ENCODE results near the gene GPRC5C.

GPRC5C gene

DNA sequence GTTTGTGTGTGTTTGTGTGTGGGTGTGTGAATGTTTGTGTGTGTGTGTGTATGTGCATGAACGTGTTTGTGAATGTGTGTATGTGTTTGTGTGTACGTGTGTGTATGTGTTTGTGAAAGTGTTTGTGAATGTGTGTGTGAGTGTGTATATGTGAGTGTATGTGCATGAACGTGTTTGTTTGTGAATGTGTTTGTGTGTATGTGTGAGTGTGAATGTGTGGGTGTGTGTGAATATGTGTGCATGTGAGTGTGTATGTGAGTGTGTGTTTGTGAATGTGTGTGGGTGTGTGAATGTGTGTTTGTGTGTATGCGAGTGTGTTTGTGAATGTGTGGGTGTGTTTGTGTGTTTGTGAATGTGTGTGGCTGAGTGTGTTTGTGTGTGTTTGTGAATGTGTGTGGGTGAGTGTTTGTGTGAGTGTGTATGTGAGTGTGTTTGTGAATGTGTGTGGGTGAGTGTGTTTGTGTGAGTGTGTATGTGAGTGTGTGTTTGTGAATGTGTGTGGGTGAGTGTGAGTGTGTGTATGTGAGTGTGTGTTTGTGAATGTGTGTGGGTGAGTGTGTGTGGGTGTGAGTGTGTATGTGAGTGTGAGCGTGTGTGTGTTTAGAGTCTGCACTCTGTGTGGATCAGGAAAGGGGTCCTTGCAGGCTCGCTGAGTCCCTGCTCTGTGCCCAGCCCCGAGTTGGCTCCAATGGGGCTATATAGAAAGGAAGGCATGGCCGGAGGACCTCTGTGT, 33.7 kb downstream of the GPRC5C start:
- TF ChIP-seq BACH2 (CRISPR knock-in tag; IDR thresholded peaks at IDR 0.05; ENCODE audit: borderline replicate concordance) (no peak), RARB (CRISPR knock-in tag; IDR thresholded peaks at IDR 0.05) (no peak), ESRRG (CRISPR knock-in tag; IDR thresholded peaks at IDR 0.05) (no peak), ZFP30 (CRISPR knock-in tag; IDR thresholded peaks at IDR 0.05) (no peak), TCF4 (CRISPR knock-in tag; IDR thresholded peaks at IDR 0.05; ENCODE audit: borderline replicate concordance) (no peak), SNAI2 (CRISPR knock-in tag; IDR thresholded peaks at IDR 0.05) (no peak)
- TF ChIP-seq, protein P1, sequence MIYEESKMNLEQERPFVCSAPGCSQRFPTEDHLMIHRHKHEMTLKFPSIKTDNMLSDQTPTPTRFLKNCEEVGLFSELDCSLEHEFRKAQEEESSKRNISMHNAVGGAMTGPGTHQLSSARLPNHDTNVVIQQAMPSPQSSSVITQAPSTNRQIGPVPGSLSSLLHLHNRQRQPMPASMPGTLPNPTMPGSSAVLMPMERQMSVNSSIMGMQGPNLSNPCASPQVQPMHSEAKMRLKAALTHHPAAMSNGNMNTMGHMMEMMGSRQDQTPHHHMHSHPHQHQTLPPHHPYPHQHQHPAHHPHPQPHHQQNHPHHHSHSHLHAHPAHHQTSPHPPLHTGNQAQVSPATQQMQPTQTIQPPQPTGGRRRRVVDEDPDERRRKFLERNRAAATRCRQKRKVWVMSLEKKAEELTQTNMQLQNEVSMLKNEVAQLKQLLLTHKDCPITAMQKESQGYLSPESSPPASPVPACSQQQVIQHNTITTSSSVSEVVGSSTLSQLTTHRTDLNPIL (CRISPR knock-in tag; IDR thresholded peaks at IDR 0.05; ENCODE audit: low read depth): no peak
- TF ChIP-seq, protein P2, sequence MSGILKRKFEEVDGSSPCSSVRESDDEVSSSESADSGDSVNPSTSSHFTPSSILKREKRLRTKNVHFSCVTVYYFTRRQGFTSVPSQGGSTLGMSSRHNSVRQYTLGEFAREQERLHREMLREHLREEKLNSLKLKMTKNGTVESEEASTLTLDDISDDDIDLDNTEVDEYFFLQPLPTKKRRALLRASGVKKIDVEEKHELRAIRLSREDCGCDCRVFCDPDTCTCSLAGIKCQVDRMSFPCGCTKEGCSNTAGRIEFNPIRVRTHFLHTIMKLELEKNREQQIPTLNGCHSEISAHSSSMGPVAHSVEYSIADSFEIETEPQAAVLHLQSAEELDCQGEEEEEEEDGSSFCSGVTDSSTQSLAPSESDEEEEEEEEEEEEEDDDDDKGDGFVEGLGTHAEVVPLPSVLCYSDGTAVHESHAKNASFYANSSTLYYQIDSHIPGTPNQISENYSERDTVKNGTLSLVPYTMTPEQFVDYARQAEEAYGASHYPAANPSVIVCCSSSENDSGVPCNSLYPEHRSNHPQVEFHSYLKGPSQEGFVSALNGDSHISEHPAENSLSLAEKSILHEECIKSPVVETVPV (CRISPR knock-in tag; IDR thresholded peaks at IDR 0.05): no peak

DNA sequence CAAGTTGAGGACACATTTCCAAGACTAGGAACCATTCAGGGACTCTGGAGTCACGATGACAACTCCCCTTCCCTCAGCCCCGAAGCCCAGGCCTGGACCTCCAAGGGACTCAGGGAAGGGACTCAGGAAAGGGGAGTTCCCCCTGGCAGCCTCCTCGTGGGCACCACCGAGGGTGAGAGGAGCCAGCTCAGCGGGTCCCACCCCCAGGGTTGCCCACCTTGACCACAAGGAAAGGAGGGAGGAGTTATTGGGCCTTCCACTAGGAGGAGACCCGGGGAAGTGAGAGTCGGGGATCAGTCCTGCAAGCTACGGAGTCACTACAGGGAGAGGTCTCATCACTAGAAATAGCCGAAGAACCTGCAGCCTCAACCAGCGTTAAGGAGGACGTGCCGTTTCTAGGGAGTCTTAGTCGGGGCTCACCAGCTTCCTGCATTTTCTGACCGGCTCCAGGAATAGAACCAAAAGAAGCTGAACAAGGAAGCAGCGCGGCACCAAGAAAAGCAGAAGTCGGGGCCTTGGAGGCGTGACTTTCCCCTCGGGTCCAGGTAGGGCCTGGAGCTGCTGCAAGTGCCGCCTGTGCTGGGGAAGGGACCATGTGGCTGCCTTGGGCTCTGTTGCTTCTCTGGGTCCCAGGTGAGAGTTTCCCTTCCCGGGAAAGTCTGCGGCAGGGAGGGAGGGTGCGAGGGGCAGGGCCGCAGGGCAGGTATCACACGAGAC, 34.4 kb downstream of the GPRC5C start, which contains the start of gene CD300A:
CD300A (plus strand) TSS at position 524 of the 717 bp plus-strand sequence; CDS start at position 594, 70 bp downstream.
- TF ChIP-seq, protein P1 (CRISPR knock-in tag; IDR thresholded peaks at IDR 0.05; ENCODE audit: low read depth): no peak
- no peak for TF ChIP-seq GLIS3 (CRISPR knock-in tag; IDR thresholded peaks at IDR 0.05)
- no peak for TF ChIP-seq ZNF70 (CRISPR knock-in tag; IDR thresholded peaks at IDR 0.05)
- TF ChIP-seq RARB (CRISPR knock-in tag; IDR thresholded peaks at IDR 0.05): no peak
- TF ChIP-seq, protein P3, sequence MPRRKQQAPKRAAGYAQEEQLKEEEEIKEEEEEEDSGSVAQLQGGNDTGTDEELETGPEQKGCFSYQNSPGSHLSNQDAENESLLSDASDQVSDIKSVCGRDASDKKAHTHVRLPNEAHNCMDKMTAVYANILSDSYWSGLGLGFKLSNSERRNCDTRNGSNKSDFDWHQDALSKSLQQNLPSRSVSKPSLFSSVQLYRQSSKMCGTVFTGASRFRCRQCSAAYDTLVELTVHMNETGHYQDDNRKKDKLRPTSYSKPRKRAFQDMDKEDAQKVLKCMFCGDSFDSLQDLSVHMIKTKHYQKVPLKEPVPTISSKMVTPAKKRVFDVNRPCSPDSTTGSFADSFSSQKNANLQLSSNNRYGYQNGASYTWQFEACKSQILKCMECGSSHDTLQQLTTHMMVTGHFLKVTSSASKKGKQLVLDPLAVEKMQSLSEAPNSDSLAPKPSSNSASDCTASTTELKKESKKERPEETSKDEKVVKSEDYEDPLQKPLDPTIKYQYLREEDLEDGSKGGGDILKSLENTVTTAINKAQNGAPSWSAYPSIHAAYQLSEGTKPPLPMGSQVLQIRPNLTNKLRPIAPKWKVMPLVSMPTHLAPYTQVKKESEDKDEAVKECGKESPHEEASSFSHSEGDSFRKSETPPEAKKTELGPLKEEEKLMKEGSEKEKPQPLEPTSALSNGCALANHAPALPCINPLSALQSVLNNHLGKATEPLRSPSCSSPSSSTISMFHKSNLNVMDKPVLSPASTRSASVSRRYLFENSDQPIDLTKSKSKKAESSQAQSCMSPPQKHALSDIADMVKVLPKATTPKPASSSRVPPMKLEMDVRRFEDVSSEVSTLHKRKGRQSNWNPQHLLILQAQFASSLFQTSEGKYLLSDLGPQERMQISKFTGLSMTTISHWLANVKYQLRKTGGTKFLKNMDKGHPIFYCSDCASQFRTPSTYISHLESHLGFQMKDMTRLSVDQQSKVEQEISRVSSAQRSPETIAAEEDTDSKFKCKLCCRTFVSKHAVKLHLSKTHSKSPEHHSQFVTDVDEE (CRISPR knock-in tag; IDR thresholded peaks at IDR 0.05): no peak
- no peak for TF ChIP-seq ZNF565 (CRISPR knock-in tag; conservative IDR thresholded peaks at IDR 0.05; ENCODE audit: low read depth)
- TF ChIP-seq, protein P4, sequence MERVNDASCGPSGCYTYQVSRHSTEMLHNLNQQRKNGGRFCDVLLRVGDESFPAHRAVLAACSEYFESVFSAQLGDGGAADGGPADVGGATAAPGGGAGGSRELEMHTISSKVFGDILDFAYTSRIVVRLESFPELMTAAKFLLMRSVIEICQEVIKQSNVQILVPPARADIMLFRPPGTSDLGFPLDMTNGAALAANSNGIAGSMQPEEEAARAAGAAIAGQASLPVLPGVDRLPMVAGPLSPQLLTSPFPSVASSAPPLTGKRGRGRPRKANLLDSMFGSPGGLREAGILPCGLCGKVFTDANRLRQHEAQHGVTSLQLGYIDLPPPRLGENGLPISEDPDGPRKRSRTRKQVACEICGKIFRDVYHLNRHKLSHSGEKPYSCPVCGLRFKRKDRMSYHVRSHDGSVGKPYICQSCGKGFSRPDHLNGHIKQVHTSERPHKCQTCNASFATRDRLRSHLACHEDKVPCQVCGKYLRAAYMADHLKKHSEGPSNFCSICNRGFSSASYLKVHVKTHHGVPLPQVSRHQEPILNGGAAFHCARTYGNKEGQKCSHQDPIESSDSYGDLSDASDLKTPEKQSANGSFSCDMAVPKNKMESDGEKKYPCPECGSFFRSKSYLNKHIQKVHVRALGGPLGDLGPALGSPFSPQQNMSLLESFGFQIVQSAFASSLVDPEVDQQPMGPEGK (CRISPR knock-in tag; IDR thresholded peaks at IDR 0.05; ENCODE audit: borderline replicate concordance): no peak
- no peak for TF ChIP-seq PPARA (CRISPR knock-in tag; IDR thresholded peaks at IDR 0.05; ENCODE audit: borderline replicate concordance)
- TF ChIP-seq ARNTL (CRISPR knock-in tag; IDR thresholded peaks at IDR 0.05; ENCODE audit: borderline replicate concordance, low read depth): no peak
- no peak for TF ChIP-seq ZFP3 (CRISPR knock-in tag; IDR thresholded peaks at IDR 0.05)
- TF ChIP-seq, protein P5, sequence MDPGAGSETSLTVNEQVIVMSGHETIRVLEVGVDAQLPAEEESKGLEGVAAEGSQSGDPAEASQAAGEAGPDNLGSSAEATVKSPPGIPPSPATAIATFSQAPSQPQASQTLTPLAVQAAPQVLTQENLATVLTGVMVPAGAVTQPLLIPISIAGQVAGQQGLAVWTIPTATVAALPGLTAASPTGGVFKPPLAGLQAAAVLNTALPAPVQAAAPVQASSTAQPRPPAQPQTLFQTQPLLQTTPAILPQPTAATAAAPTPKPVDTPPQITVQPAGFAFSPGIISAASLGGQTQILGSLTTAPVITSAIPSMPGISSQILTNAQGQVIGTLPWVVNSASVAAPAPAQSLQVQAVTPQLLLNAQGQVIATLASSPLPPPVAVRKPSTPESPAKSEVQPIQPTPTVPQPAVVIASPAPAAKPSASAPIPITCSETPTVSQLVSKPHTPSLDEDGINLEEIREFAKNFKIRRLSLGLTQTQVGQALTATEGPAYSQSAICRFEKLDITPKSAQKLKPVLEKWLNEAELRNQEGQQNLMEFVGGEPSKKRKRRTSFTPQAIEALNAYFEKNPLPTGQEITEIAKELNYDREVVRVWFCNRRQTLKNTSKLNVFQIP (CRISPR knock-in tag; IDR thresholded peaks at IDR 0.05; ENCODE audit: borderline replicate concordance, low read depth): no peak
- TF ChIP-seq TOX (CRISPR knock-in tag; IDR thresholded peaks at IDR 0.05; ENCODE audit: borderline replicate concordance): no peak
- no peak for TF ChIP-seq OSR1 (CRISPR knock-in tag; IDR thresholded peaks at IDR 0.05)
- TF ChIP-seq ISL1 (CRISPR knock-in tag; IDR thresholded peaks at IDR 0.05): no peak
- TF ChIP-seq ZC3H10 (CRISPR knock-in tag; IDR thresholded peaks at IDR 0.05): no peak
- TF ChIP-seq, protein P2 (CRISPR knock-in tag; IDR thresholded peaks at IDR 0.05): no peak
- no peak for TF ChIP-seq BACH2 (CRISPR knock-in tag; IDR thresholded peaks at IDR 0.05; ENCODE audit: borderline replicate concordance)
- TF ChIP-seq CSDC2 (CRISPR knock-in tag; IDR thresholded peaks at IDR 0.05): no peak
- TF ChIP-seq TCF4 (CRISPR knock-in tag; IDR thresholded peaks at IDR 0.05; ENCODE audit: borderline replicate concordance): no peak
- no peak for TF ChIP-seq ESRRG (CRISPR knock-in tag; IDR thresholded peaks at IDR 0.05)
- no peak for ATAC-seq

More for the DNA sequence above, 33.7 kb downstream of the GPRC5C start:
- no peak for ATAC-seq

Measured in SK-N-SH treated with all-trans-retinoic acid at 6 μM for 48 hours (cell line).